SIG-M5 treated with dmso at 0.1 percent for 504 hours (cell line): ENCODE data around the gene NR6A1.

ENCODE experiments used
- DNase-seq: peaks from one replicate; lab custom pipeline; 2025; ENCODE audit not compliant: unreplicated experiment; lab: John Stamatoyannopoulos, UW

NR6A1 gene

GRCh38 chr9:124495126-124496074 is 275.7 kb downstream of the NR6A1 start:
- DNase-seq = no peak

GRCh38 chr9:124493794-124494479 is 277.2 kb downstream of the NR6A1 start:
- DNase-seq = no peak

- no peak for DNase-seq
Measured at GRCh38 chr9:124493218-124493617, 277.9 kb downstream of the NR6A1 start.

- no peak for DNase-seq
Measured at GRCh38 chr9:124492818-124493217, 278.3 kb downstream of the NR6A1 start.

- no peak for DNase-seq
Measured at GRCh38 chr9:124491049-124491975, 279.8 kb downstream of the NR6A1 start.

GRCh38 chr9:124490004-124490403 is 281.1 kb downstream of the NR6A1 start:
- no peak for DNase-seq

GRCh38 chr9:124489222-124489621 is 281.9 kb downstream of the NR6A1 start:
- no peak for DNase-seq

- DNase-seq = no peak
Measured at GRCh38 chr9:124488641-124489210, 282.4 kb downstream of the NR6A1 start.

GRCh38 chr9:124487260-124488182 is 283.6 kb downstream of the NR6A1 start:
- DNase-seq = no peak

- DNase-seq = no peak
Measured at GRCh38 chr9:124486778-124487259, 284.3 kb downstream of the NR6A1 start.

GRCh38 chr9:124485936-124486335 is 285.2 kb downstream of the NR6A1 start:
- DNase-seq = no peak

GRCh38 chr9:124485201-124485600 is 285.9 kb downstream of the NR6A1 start:
- no peak for DNase-seq

GRCh38 chr9:124483481-124483880 is 287.6 kb downstream of the NR6A1 start:
- no peak for DNase-seq

- DNase-seq = no peak
Measured at GRCh38 chr9:124482431-124483031, 288.6 kb downstream of the NR6A1 start.

GRCh38 chr9:124481115-124481514 is 290.0 kb downstream of the NR6A1 start:
- DNase-seq = peak; percentile 61

GRCh38 chr9:124480621-124480981 is 290.5 kb downstream of the NR6A1 start:
- DNase-seq = peak; percentile 35

GRCh38 chr9:124479947-124480620 is 291.0 kb downstream of the NR6A1 start:
- no peak for DNase-seq

GRCh38 chr9:124479371-124479770 is 291.7 kb downstream of the NR6A1 start:
- no peak for DNase-seq

- DNase-seq = no peak
Measured at GRCh38 chr9:124478354-124478753, 292.8 kb downstream of the NR6A1 start.
